Neural progenitor cell (in vitro differentiated cells): ENCODE measurements around the gene URGCP. TPM values are rescaled to one million over a fixed set of nuclear protein-coding genes. Genes with fewer than 3 reads are reported as not detected.

ENCODE experiments used
- DNase-seq: peaks from one replicate; pipeline ENCODE4 v3.0.0-alpha.2; 2016; ENCODE audit warnings: low spot score
- H2AFZ ChIP-seq: fragments of 200-600 bp; sonication (generic); replicated peaks from 2 replicates; pipeline ENCODE4 v1.6.1; 2016; ENCODE audit warnings: antibody characterized with exemption
- H3F3A ChIP-seq: fragments of 200-600 bp; sonication (generic); 2 replicates; pipeline ENCODE4 v1.6.1; 2016; ENCODE audit warnings: antibody characterized with exemption, low read depth
- H3K27ac ChIP-seq: fragments of 200-600 bp; sonication (generic); 2 replicates; pipeline ENCODE4 v1.5.1; 2016; ENCODE audit warnings: mild to moderate bottlenecking
- H3K27me3 ChIP-seq: fragments of 200-600 bp; sonication (generic); 2 replicates; pipeline ENCODE4 v1.6.1; 2016; ENCODE audit warnings: mild to moderate bottlenecking, moderate library complexity
- H3K36me3 ChIP-seq: fragments of 200-600 bp; sonication (generic); 2 replicates; pipeline ENCODE4 v1.5.1; 2016
- H3K4me1 ChIP-seq: fragments of 200-600 bp; sonication (generic); 2 replicates; pipeline ENCODE4 v1.6.1; 2016; ENCODE audit warnings: mixed run types
- H3K4me2 ChIP-seq: fragments of 200-600 bp; sonication (generic); 2 replicates; pipeline ENCODE4 v1.6.1; 2016
- H3K4me3 ChIP-seq: fragments of 200-600 bp; sonication (generic); 2 replicates; pipeline ENCODE4 v1.5.1; 2016
- H3K79me2 ChIP-seq: fragments of 200-600 bp; sonication (generic); 2 replicates; pipeline ENCODE4 v1.6.1; 2016; ENCODE audit warnings: low read depth
- H3K9ac ChIP-seq: fragments of 200-600 bp; sonication (generic); 2 replicates; pipeline ENCODE4 v1.6.1; 2016
- H3K9me3 ChIP-seq: fragments of 200-600 bp; sonication (generic); 2 replicates; pipeline ENCODE4 v1.5.1; 2016; ENCODE audit warnings: low read depth
- H4K20me1 ChIP-seq: fragments of 200-600 bp; sonication (generic); 2 replicates; pipeline ENCODE4 v1.6.1; 2016; ENCODE audit warnings: low read depth
- H3K27ac Mint-ChIP-seq: 3 replicates; pipeline ENCODE4 v1.8.0; 2021; ENCODE audit warnings: mixed read lengths
- H3K27me3 Mint-ChIP-seq: 2 replicates; pipeline ENCODE4 v1.8.0; 2022; ENCODE audit warnings: low read depth, mild to moderate bottlenecking, inconsistent platforms, moderate library complexity, mixed read lengths; ENCODE audit not compliant: insufficient read depth
- H3K36me3 Mint-ChIP-seq: 3 replicates; pipeline ENCODE4 v1.8.0; 2021; ENCODE audit warnings: mixed read lengths
- H3K4me1 Mint-ChIP-seq: 3 replicates; pipeline ENCODE4 v1.8.0; 2021; ENCODE audit warnings: mixed read lengths
- H3K4me3 Mint-ChIP-seq: 3 replicates; pipeline ENCODE4 v1.8.0; 2021; ENCODE audit warnings: mild to moderate bottlenecking, moderate library complexity, mixed read lengths
- H3K9me3 Mint-ChIP-seq: 3 replicates; pipeline ENCODE4 v1.8.0; 2020; ENCODE audit warnings: mixed read lengths
- CTCF ChIP-seq: fragments of 200-600 bp; sonication (generic); IDR thresholded peaks from 2 replicates; pipeline ENCODE4 v1.5.1; 2017; ENCODE audit warnings: antibody characterized with exemption, mild to moderate bottlenecking
- EZH2 ChIP-seq: fragments of 200-600 bp; sonication (generic); IDR thresholded peaks from 2 replicates; pipeline ENCODE4 v1.6.1; 2017; ENCODE audit warnings: antibody characterized with exemption, mild to moderate bottlenecking, moderate library complexity
- EZH2phosphoT487 ChIP-seq: fragments of 200-600 bp; sonication (generic); IDR thresholded peaks from 2 replicates; pipeline ENCODE4 v1.6.1; 2017; ENCODE audit warnings: antibody characterized with exemption
- total RNA-seq: library from RNA; depleted of rRNA; stranded (reverse); fragments of >200 nt; gene quantifications from 2 replicates; pipeline ENCODE4 v1.2.3, GENCODE V29; 2015; ENCODE audit warnings: low replicate concordance

The URGCP gene
- total RNA-seq, 1 donor from 2014 or later = 9.2 TPM

DNA sequence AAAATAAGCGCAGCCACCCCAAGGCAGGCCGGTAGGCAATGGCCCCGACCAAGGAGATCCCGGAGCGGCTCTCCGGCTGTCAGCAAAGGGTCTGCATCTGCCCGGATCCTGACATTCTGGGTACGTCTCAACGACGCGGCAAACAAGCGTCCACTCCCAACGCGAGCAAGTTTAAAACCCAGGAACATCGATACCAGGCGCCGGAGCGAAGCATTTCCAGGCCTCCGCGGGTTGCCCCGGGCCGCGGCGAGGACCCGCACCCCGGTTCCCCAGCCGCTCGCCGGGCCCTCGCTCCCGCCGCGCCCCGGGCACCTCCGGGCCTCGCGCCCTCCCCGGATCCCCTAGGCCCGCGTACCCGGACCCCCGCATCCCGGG lies 453 bp downstream of the URGCP start:
- Histone ChIP-seq H3F3A (peaks cover 13% of the 10 kb centered on the region), H3K4me1 (peaks cover 7% of the 10 kb centered on the region), H3K27me3 (peaks cover 29% of the 10 kb centered on the region), H3K9me3 (no peaks in the 10 kb centered on the region), H3K36me3 (no peaks in the 10 kb centered on the region), H2AFZ (peak overlapping the region; percentile 83), H3K4me2 (peak overlapping the region; percentile 94), H3K79me2 (peaks cover 8% of the 10 kb centered on the region), H4K20me1 (peaks cover 8% of the 10 kb centered on the region), H3K4me3 (peak overlapping the region; percentile 76), H3K27ac (no peak overlapping the region), H3K9ac (no peak overlapping the region)
- TF ChIP-seq CTCF = no peak
- TF ChIP-seq EZH2 = no peak
- no peak for TF ChIP-seq EZH2phosphoT487
- H3K4me1 Mint-ChIP-seq = peaks cover 10% of the 10 kb centered on the region
- no peaks in the 10 kb centered on the region for H3K9me3 Mint-ChIP-seq
- no peaks in the 10 kb centered on the region for H3K36me3 Mint-ChIP-seq
- peak; percentile 53 for DNase-seq
- H3K4me3 Mint-ChIP-seq = peak overlapping the region; percentile 98
- H3K27me3 Mint-ChIP-seq = no peaks in the 10 kb centered on the region
- peak overlapping the region; percentile 99 for H3K27ac Mint-ChIP-seq

DNA sequence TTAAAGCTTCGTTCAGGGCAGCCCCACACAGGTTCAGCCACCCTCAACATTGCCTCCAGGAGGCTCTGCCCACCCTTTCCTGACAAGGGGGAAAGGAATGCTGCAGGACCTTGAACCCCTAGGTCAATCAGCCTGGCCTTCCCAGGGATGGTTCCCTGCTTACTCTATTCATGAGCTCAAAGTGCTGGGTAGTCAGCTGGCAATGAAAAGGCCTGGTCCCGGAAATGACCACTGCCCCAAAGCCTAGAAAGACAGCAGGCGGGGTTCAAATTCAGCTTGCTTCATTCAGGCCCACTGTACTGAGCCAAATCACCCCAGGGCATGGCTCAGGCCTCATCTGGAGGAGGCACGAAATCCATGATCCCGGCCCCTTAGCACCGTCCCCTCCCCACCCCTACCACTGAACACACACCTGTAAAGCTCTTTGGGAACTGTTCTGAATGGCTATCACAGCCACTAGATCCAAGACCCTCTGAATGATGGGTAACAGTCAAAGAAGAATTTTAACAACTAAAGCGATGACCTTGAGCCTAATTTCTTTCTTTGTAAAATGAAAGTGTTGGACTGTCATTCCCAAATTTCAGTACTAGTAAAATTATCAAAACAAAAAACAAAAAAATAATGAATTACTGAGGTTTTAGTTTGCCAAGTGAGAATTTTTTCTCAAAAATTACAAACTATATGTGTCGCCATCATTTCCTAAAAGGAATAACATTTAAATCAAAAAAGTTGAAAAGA lies 1.0 kb downstream of the URGCP start:
- Histone ChIP-seq H3K79me2 (peaks cover 8% of the 10 kb centered on the region), H3K36me3 (no peaks in the 10 kb centered on the region), H3K4me3 (peak overlapping the region; percentile 76), H3K27me3 (peaks cover 29% of the 10 kb centered on the region), H2AFZ (no peak overlapping the region), H3K4me2 (peak overlapping the region; percentile 94), H3K9me3 (no peaks in the 10 kb centered on the region), H3F3A (peaks cover 13% of the 10 kb centered on the region), H3K4me1 (peaks cover 7% of the 10 kb centered on the region), H4K20me1 (peaks cover 8% of the 10 kb centered on the region), H3K27ac (no peak overlapping the region), H3K9ac (no peak overlapping the region)
- no peaks in the 10 kb centered on the region for H3K36me3 Mint-ChIP-seq
- H3K27ac Mint-ChIP-seq = peak overlapping the region; percentile 99
- peaks cover 10% of the 10 kb centered on the region for H3K4me1 Mint-ChIP-seq
- H3K4me3 Mint-ChIP-seq = peak overlapping the region; percentile 98
- no peak for TF ChIP-seq EZH2phosphoT487
- TF ChIP-seq CTCF = no peak
- TF ChIP-seq EZH2 = no peak
- H3K9me3 Mint-ChIP-seq = no peaks in the 10 kb centered on the region
- no peaks in the 10 kb centered on the region for H3K27me3 Mint-ChIP-seq
- DNase-seq = no peak

- H3K27me3 ChIP-seq = peaks cover 29% of the 10 kb centered on the region
- TF ChIP-seq CTCF (no peak), EZH2phosphoT487 (no peak), EZH2 (no peak)
- no peak overlapping the region for H2AFZ ChIP-seq
- H3K9me3 ChIP-seq = no peaks in the 10 kb centered on the region
- H3K27ac ChIP-seq = no peak overlapping the region
- no peaks in the 10 kb centered on the region for H3K36me3 Mint-ChIP-seq
- H3K4me3 Mint-ChIP-seq = peak overlapping the region; percentile 98
- H3K4me2 ChIP-seq = no peak overlapping the region
- peaks cover 8% of the 10 kb centered on the region for H4K20me1 ChIP-seq
- peaks cover 10% of the 10 kb centered on the region for H3K4me1 Mint-ChIP-seq
- no peak overlapping the region for H3K4me3 ChIP-seq
- H3F3A ChIP-seq = peaks cover 13% of the 10 kb centered on the region
- H3K27ac Mint-ChIP-seq = no peak overlapping the region
- peaks cover 7% of the 10 kb centered on the region for H3K4me1 ChIP-seq
- H3K9ac ChIP-seq = no peak overlapping the region
- no peaks in the 10 kb centered on the region for H3K9me3 Mint-ChIP-seq
- peaks cover 8% of the 10 kb centered on the region for H3K79me2 ChIP-seq
- no peaks in the 10 kb centered on the region for H3K27me3 Mint-ChIP-seq
- no peaks in the 10 kb centered on the region for H3K36me3 ChIP-seq
- DNase-seq = no peak
These were observed 1.7 kb downstream of the URGCP start for GRCh38 chr7:43904533-43905208.
